Colonic mucosa (tissue), 4 donors: ENCODE measurements around the gene ADGRD1. TPM values are rescaled to one million over a fixed set of nuclear protein-coding genes. Genes with fewer than 3 reads are reported as not detected.

Experiments used
- DNase-seq: peaks from one replicate; pipeline ENCODE4 v3.0.0-alpha.2; 2020
- H3K27ac ChIP-seq: fragments of 200-600 bp; one replicate; pipeline ENCODE4 v1.8.0; 2021
- H3K27me3 ChIP-seq: fragments of 200-600 bp; one replicate; pipeline ENCODE4 v1.8.0; 2021
- H3K36me3 ChIP-seq: fragments of 200-600 bp; one replicate; pipeline ENCODE4 v1.8.0; 2021
- H3K4me1 ChIP-seq: fragments of 200-600 bp; one replicate; pipeline ENCODE4 v1.8.0; 2021; ENCODE audit warnings: mild to moderate bottlenecking
- H3K4me3 ChIP-seq: fragments of 200-600 bp; one replicate; pipeline ENCODE4 v1.8.0; 2021
- H3K9ac ChIP-seq, 2 donors: one replicate each; pipeline ENCODE4 v1.7.0; 2013; ENCODE audit warnings: control low read depth in 2 of 2, low read depth in 2 of 2, low read length in 2 of 2
- H3K9me3 ChIP-seq: fragments of 200-600 bp; one replicate; pipeline ENCODE4 v1.8.0; 2021
- CTCF ChIP-seq: fragments of 200-600 bp; IDR thresholded peaks from one replicate; pipeline ENCODE4 v1.8.0; 2022; ENCODE audit warnings: antibody characterized with exemption, mild to moderate bottlenecking
- intact Hi-C: fragments of 100-400 bp; cut with DNase I; formaldehyde crosslinking; loops from one replicate; pipeline ENCODE4 v1.14.1; 2022
- total RNA-seq, 2 donors: library from RNA; stranded (reverse); fragmentation: NEBNext Ultra II Directional in 1 of 2; extraction: Animal tissue kit (Norgen Biotek cat#: 25700) in 1 of 2; gene quantifications; one replicate each; pipeline ENCODE4 v1.2.1, GENCODE V29; 2021
- donor health status: healthy.
- donor health status: DM: no; HTN: no; CAD: no.
- donor health status: DM: no; HTN: no; CAD: no.

ADGRD1 gene
- total RNA-seq, 2 donors from 2014 or later: 3.5 to 3.6 TPM

GRCh38 chr12:130960058-130960457, 6.4 kb downstream of the ADGRD1 start:
- intact Hi-C loops: no loop called here
- no peak for DNase-seq
- Histone ChIP-seq H3K27ac (no peak overlapping the region), H3K27me3 (no peaks in the 10 kb centered on the region), H3K9me3 (no peaks in the 10 kb centered on the region), H3K4me3 (no peak overlapping the region), H3K36me3 (no peaks in the 10 kb centered on the region), H3K9ac (no peak overlapping the region), H3K4me1 (no peaks in the 10 kb centered on the region)
- TF ChIP-seq CTCF: no peak

- Histone ChIP-seq H3K9ac (no peak overlapping the region), H3K27ac (no peak overlapping the region), H3K36me3 (no peaks in the 10 kb centered on the region), H3K9me3 (no peaks in the 10 kb centered on the region), H3K27me3 (no peaks in the 10 kb centered on the region), H3K4me3 (no peak overlapping the region), H3K4me1 (no peaks in the 10 kb centered on the region)
- no peak for DNase-seq
- intact Hi-C loops: no loop called here
- TF ChIP-seq CTCF: no peak
These were observed 7.1 kb downstream of the ADGRD1 start for GRCh38 chr12:130960787-130961186.

GRCh38 chr12:130961921-130962451, 8.3 kb downstream of the ADGRD1 start:
- Histone ChIP-seq H3K36me3 (no peaks in the 10 kb centered on the region), H3K9me3 (no peaks in the 10 kb centered on the region), H3K4me3 (no peak overlapping the region), H3K9ac (no peak overlapping the region), H3K27me3 (no peaks in the 10 kb centered on the region), H3K27ac (no peak overlapping the region), H3K4me1 (no peaks in the 10 kb centered on the region)
- DNase-seq: no peak
- intact Hi-C loops: no loop called here
- TF ChIP-seq CTCF: no peak

GRCh38 chr12:130965214-130965613, 11.5 kb downstream of the ADGRD1 start:
- intact Hi-C loops: no loop called here
- no peak overlapping the region for H3K27ac ChIP-seq
- H3K36me3 ChIP-seq: no peaks in the 10 kb centered on the region
- H3K27me3 ChIP-seq: no peaks in the 10 kb centered on the region
- no peak for TF ChIP-seq CTCF
- no peak overlapping the region for H3K9ac ChIP-seq
- DNase-seq: no peak
- no peaks in the 10 kb centered on the region for H3K4me1 ChIP-seq
- no peaks in the 10 kb centered on the region for H3K9me3 ChIP-seq
- no peak overlapping the region for H3K4me3 ChIP-seq

GRCh38 chr12:130965668-130966067, 12.0 kb downstream of the ADGRD1 start:
- H3K9me3 ChIP-seq: no peaks in the 10 kb centered on the region
- no peak for TF ChIP-seq CTCF
- no peaks in the 10 kb centered on the region for H3K27me3 ChIP-seq
- H3K4me1 ChIP-seq: no peaks in the 10 kb centered on the region
- no peak overlapping the region for H3K27ac ChIP-seq
- no peak overlapping the region for H3K9ac ChIP-seq
- no peak for DNase-seq
- no peaks in the 10 kb centered on the region for H3K36me3 ChIP-seq
- intact Hi-C loops: no loop called here
- H3K4me3 ChIP-seq: no peak overlapping the region
